Endothelial cell of umbilical vein (primary cell): ENCODE measurements around the gene UIMC1. TPM values are rescaled to one million over a fixed set of nuclear protein-coding genes. Genes with fewer than 3 reads are reported as not detected.

ENCODE experiments used
- BruUV-seq: library from RNA; stranded (reverse); fragments of 400-500 nt; replicated peaks from 2 replicates; lab custom pipeline; 2021; lab: Mats Ljungman, UMichigan
- CTCF ChIA-PET: fragments of 300-600, 350-600 bp; sonication (Branson Sonifier 250); formaldehyde crosslinking; loops from one replicate; lab custom pipeline; 2021; ENCODE audit warnings: antibody characterized with exemption, inconsistent platforms; lab: Charles Lee
- POLR2A ChIA-PET: fragments of 300-600, 350-600 bp; sonication (Branson Sonifier 250); formaldehyde crosslinking; loops from one replicate; lab custom pipeline; 2021; ENCODE audit warnings: antibody characterized with exemption, inconsistent platforms; lab: Charles Lee
- DNase-seq: peaks from one replicate; pipeline ENCODE4 v3.0.0-alpha.2; 2011; ENCODE audit warnings: low read depth, low spot score
- FAIRE-seq: peaks from 2 replicates; lab custom pipeline; 2011; peaks lifted over from hg19 to GRCh38; lab: Jason Lieb, UNC
- H2AFZ ChIP-seq: 2 replicates; pipeline ENCODE4 v1.6.0; 2012; ENCODE audit warnings: low read depth, low read length, control low read depth, inconsistent platforms
- H3K27ac ChIP-seq: 2 replicates; pipeline ENCODE4 v1.5.1; 2011; ENCODE audit warnings: low read depth, mild to moderate bottlenecking, control low read depth, low read length, moderate library complexity; ENCODE audit not compliant: insufficient read depth
- H3K27me3 ChIP-seq, 2 experiments: 2 replicates each; pipeline versions ENCODE4 v1.6.0 to v1.6.1; 2011; ENCODE audit warnings: low read length in 2 of 2, mixed read lengths in 1 of 2; ENCODE audit not compliant: control insufficient read depth in 2 of 2, insufficient read depth in 2 of 2
- H3K36me3 ChIP-seq, 2 experiments: 2 replicates in 1 of 2; 3 replicates in 1 of 2; pipeline ENCODE4 v1.5.1; 2011; ENCODE audit warnings: low read length in 2 of 2, mild to moderate bottlenecking in 1 of 2, moderate library complexity in 1 of 2; ENCODE audit not compliant: control insufficient read depth in 2 of 2, insufficient read depth in 2 of 2; ENCODE audit errors: extremely low read depth in 1 of 2
- H3K4me1 ChIP-seq: 3 replicates; pipeline ENCODE4 v1.5.1; 2011; ENCODE audit warnings: mild to moderate bottlenecking, low read length; ENCODE audit not compliant: control insufficient read depth, insufficient read depth; ENCODE audit errors: extremely low read depth
- H3K4me2 ChIP-seq: 2 replicates; pipeline ENCODE4 v1.6.1; 2011; ENCODE audit warnings: low read length, control low read depth, mixed read lengths; ENCODE audit not compliant: insufficient read depth
- H3K4me3 ChIP-seq, 3 experiments: fragments of 200-600 bp in 1 of 3; sonication (generic), shearing (Covaris generic) in 1 of 3; replicated peaks in 1 of 3; 2 replicates each; pipeline ENCODE4 v1.5.1; 2011 to 2016; ENCODE audit warnings: control low read depth in 3 of 3, low read length in 3 of 3, mild to moderate bottlenecking in 2 of 3, inconsistent platforms in 1 of 3, low read depth in 1 of 3, moderate library complexity in 1 of 3; ENCODE audit not compliant: insufficient read depth in 1 of 3
- H3K79me2 ChIP-seq: 2 replicates; pipeline ENCODE4 v1.6.0; 2012; ENCODE audit warnings: low read length, inconsistent platforms; ENCODE audit not compliant: control insufficient read depth, insufficient read depth
- H3K9ac ChIP-seq: replicated peaks from 2 replicates; pipeline ENCODE3; 2011; ENCODE audit warnings: low read length, control low read depth; ENCODE audit not compliant: insufficient read depth; ENCODE audit errors: extremely low read depth
- H3K9me1 ChIP-seq: replicated peaks from 3 replicates; pipeline ENCODE4 v1.6.0; 2011; ENCODE audit warnings: mild to moderate bottlenecking, low read length; ENCODE audit not compliant: control insufficient read depth, insufficient read depth; ENCODE audit errors: extremely low read depth
- H3K9me3 ChIP-seq: replicated peaks from 2 replicates; pipeline ENCODE4 v1.5.1; 2012; ENCODE audit warnings: low read length, inconsistent platforms; ENCODE audit not compliant: control insufficient read depth, insufficient read depth
- H4K20me1 ChIP-seq: replicated peaks from 2 replicates; pipeline ENCODE3; 2011; ENCODE audit warnings: mild to moderate bottlenecking, low read length; ENCODE audit not compliant: control insufficient read depth, insufficient read depth; ENCODE audit errors: extremely low read depth
- JUN ChIP-seq: IDR thresholded peaks from 2 replicates; pipeline ENCODE4 v1.6.1; 2011; ENCODE audit warnings: borderline replicate concordance, low read depth; ENCODE audit not compliant: insufficient read length, insufficient read depth
- POLR2AphosphoS5 ChIP-seq: IDR thresholded peaks from 2 replicates; pipeline ENCODE4 v1.6.1; 2012; ENCODE audit warnings: low read depth, mild to moderate bottlenecking, control low read depth, low read length, moderate library complexity; ENCODE audit not compliant: insufficient read depth
- dilution Hi-C: fragments of 300-500 bp; cut with MboI; formaldehyde crosslinking; loops from one replicate; pipeline ENCODE4 v1.15.0; 2019; ENCODE audit warnings: low sequenced_read_pairs; ENCODE audit not compliant: extremely low pct_ligation_motif_present
- intact Hi-C: fragments of 100-400 bp; cut with micrococcal nuclease; formaldehyde crosslinking; loops from one replicate; pipeline ENCODE4 v1.10.0; 2022
- polyA plus RNA-seq, 4 experiments: library from polyadenylated mRNA; depleted of rRNA in 3 of 4; stranded (reverse) in 3 of 4; unstranded in 1 of 4; fragments of >200 nt; gene quantifications; 2 replicates each; pipeline versions ENCODE4 v1.2.1 to v1.2.3, GENCODE V29; 2011 to 2012; ENCODE audit warnings: missing spikeins in 1 of 4
- total RNA-seq: library from RNA; stranded (reverse); gene quantifications from 2 replicates; pipeline ENCODE4 v1.2.3, GENCODE V29; 2021
- TF ChIP-seq, protein P1 (sequence below), 2 donors: IDR thresholded peaks; 1 replicate in 1 of 2; 2 replicates in 1 of 2; pipeline ENCODE4 v1.5.1; 2011; ENCODE audit warnings: low read length in 2 of 2, mild to moderate bottlenecking in 2 of 2, moderate library complexity in 2 of 2, control low read depth in 1 of 2, inconsistent platforms in 1 of 2, low read depth in 1 of 2; ENCODE audit not compliant: insufficient read depth in 1 of 2; ENCODE audit errors: extremely low read depth in 1 of 2
- TF ChIP-seq, protein P2 (sequence below): IDR thresholded peaks from 2 replicates; pipeline ENCODE4 v1.6.1; 2011; ENCODE audit not compliant: insufficient read depth, insufficient read length

Gene UIMC1
- total and polyA plus RNA-seq, 2 donors (not counting 3 experiments of a cell fraction or from before 2014, with no cell fraction given), result 17.2 to 60.1 TPM

DNA sequence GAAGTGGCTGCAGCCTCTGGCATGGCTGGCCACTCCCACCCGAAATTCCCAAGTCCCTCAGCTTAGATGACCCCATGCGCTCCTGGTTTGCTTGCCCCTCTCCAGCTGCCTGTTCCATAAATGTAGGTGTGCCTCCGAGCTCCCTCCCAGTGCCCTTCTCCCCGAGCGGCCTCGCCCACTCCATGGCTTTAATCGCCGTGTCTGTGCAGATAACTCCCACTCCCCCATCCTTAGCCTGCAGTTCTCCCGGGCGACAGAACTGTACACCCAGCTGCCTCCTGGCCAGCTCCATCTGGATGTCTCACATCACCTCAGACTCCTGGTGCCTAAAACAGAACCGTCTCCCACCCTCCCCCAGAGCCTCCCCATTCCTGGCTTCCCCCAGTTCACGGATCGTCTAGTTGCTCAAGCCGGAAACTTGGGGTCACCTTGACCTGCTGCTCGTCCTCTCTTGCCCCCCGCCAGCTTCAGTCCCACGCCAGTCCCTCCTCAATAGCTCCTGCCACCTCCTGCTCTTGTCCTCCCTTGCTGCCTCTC, 131.5 kb downstream of the UIMC1 start:
- Histone ChIP-seq H3K27ac (no peak overlapping the region), H3K9ac (no peak overlapping the region), H3K9me3 (no peaks in the 10 kb centered on the region), H3K79me2 (no peaks in the 10 kb centered on the region), H3K36me3 (no peaks in the 10 kb centered on the region), H3K4me2 (no peak overlapping the region), H3K9me1 (no peaks in the 10 kb centered on the region), H3K4me3 (no peak overlapping the region), H3K4me1 (no peaks in the 10 kb centered on the region), H2AFZ (no peak overlapping the region), H3K27me3 (no peaks in the 10 kb centered on the region), H4K20me1 (no peaks in the 10 kb centered on the region)
- TF ChIP-seq, protein P1, sequence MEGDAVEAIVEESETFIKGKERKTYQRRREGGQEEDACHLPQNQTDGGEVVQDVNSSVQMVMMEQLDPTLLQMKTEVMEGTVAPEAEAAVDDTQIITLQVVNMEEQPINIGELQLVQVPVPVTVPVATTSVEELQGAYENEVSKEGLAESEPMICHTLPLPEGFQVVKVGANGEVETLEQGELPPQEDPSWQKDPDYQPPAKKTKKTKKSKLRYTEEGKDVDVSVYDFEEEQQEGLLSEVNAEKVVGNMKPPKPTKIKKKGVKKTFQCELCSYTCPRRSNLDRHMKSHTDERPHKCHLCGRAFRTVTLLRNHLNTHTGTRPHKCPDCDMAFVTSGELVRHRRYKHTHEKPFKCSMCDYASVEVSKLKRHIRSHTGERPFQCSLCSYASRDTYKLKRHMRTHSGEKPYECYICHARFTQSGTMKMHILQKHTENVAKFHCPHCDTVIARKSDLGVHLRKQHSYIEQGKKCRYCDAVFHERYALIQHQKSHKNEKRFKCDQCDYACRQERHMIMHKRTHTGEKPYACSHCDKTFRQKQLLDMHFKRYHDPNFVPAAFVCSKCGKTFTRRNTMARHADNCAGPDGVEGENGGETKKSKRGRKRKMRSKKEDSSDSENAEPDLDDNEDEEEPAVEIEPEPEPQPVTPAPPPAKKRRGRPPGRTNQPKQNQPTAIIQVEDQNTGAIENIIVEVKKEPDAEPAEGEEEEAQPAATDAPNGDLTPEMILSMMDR (IDR thresholded peaks at IDR 0.05; ENCODE audit: extremely low read depth in 1 of 2, insufficient read depth in 1 of 2, low read depth in 1 of 2, low read length in 2 of 2), result no peak
- no peak for TF ChIP-seq JUN
- TF ChIP-seq, protein P2, sequence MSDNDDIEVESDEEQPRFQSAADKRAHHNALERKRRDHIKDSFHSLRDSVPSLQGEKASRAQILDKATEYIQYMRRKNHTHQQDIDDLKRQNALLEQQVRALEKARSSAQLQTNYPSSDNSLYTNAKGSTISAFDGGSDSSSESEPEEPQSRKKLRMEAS, result no peak
- TF ChIP-seq POLR2AphosphoS5, result no peak
- intact Hi-C loops (no loop called here), dilution Hi-C loops (no loop called here)
- CTCF ChIA-PET, result interaction anchor here (3.5 kb wide), 1 partner anchor 214 kb away, joined by 12 read pairs; no protein-coding TSS in a partner anchor
- BruUV-seq, result no TSS peak
- FAIRE-seq, result no peak
- POLR2A ChIA-PET, result no interaction called here
- DNase-seq, result no peak
